Upper lobe of left lung (tissue), 6 donors: ENCODE results near the gene ARL2. TPM values are rescaled to one million over a fixed set of nuclear protein-coding genes. Genes with fewer than 3 reads are reported as not detected.

Experiments
- ATAC-seq, 2 donors: fragments of 200-7000 bp; cut with Tn5 transposase; one replicate each; pipeline ENCODE4 v1.9.1; 2022; ENCODE audit warnings: mild to moderate bottlenecking in 2 of 2, moderate library complexity in 2 of 2; ENCODE audit not compliant: low FRiP score in 2 of 2
- DNase-seq, 2 donors: peaks; one replicate each; pipeline ENCODE4 v3.0.0-alpha.2; 2019 to 2020
- H3K27ac ChIP-seq, 4 donors: fragments of 200-600 bp; sonication (generic); one replicate each; pipeline ENCODE4 v1.5.1; 2016 to 2019
- H3K27me3 ChIP-seq, 4 donors: fragments of 200-600 bp; sonication (generic); one replicate each; pipeline ENCODE4 v1.5.1; 2017 to 2019
- H3K36me3 ChIP-seq, 4 donors: fragments of 200-600 bp; sonication (generic); one replicate each; pipeline ENCODE4 v1.5.1; 2016 to 2019
- H3K4me1 ChIP-seq, 4 donors: fragments of 200-600 bp; sonication (generic); one replicate each; pipeline ENCODE4 v1.5.1; 2018 to 2019
- H3K4me3 ChIP-seq, 4 donors: fragments of 200-600 bp; sonication (generic); one replicate each; pipeline ENCODE4 v1.5.1; 2017 to 2019; ENCODE audit warnings: mild to moderate bottlenecking in 2 of 4, moderate library complexity in 1 of 4
- H3K9me3 ChIP-seq, 4 donors: fragments of 200-600 bp; sonication (generic); one replicate each; pipeline ENCODE4 v1.5.1; 2018 to 2019
- CTCF ChIP-seq, 6 experiments: fragments of 450-650 bp in 4 of 6; fragments of 200-600 bp in 2 of 6; sonication (generic) in 2 of 6; IDR thresholded peaks; one replicate each; pipeline ENCODE4 v1.5.1; 2016 to 2019; ENCODE audit warnings: antibody characterized with exemption in 6 of 6
- EP300 ChIP-seq, 4 donors: sonication (generic); formaldehyde crosslinking; IDR thresholded peaks; one replicate each; pipeline ENCODE4 v1.5.1; 2017; ENCODE audit warnings: antibody characterized with exemption in 4 of 4, control low read depth in 2 of 4
- POLR2A ChIP-seq, 4 donors: fragments of 450-650 bp; IDR thresholded peaks; one replicate each; pipeline ENCODE4 v1.5.1; 2016 to 2017; ENCODE audit warnings: antibody characterized with exemption in 4 of 4, mild to moderate bottlenecking in 2 of 4
- POLR2AphosphoS5 ChIP-seq, 2 donors: sonication (generic); formaldehyde crosslinking; IDR thresholded peaks; one replicate each; pipeline ENCODE4 v1.5.1; 2017; ENCODE audit warnings: antibody characterized with exemption in 2 of 2
- WGBS, 2 donors: methylation state at CpG; one replicate each; pipeline ENCODE4 v1.1.5; 2017 to 2018; 5-methylcytosine and 5-hydroxymethylcytosine counted together
- total RNA-seq, 6 donors: library from RNA; depleted of rRNA in 4 of 6; stranded (reverse); fragments of >200 nt in 4 of 6; gene quantifications; one replicate each; pipeline versions ENCODE4 v1.1.0 to v1.2.1, GENCODE V29; 2016 to 2021
- donor health status: DM: no; HTN: no; CAD: no; lungs with moderate emphysema.
- donor health status: DM: no; HTN: yes; CAD: no; lungs with severe emphysema.

Gene ARL2
- total RNA-seq, 6 donors from 2014 or later = 41.9 to 113 (median 81.2) TPM

- no peaks in the 10 kb centered on the region for H3K4me1 ChIP-seq
- no peak for ATAC-seq
- TF ChIP-seq EP300 (IDR thresholded peaks at IDR 0.05) (no peak), CTCF (IDR thresholded peaks at IDR 0.05) (no peak), POLR2AphosphoS5 (IDR thresholded peaks at IDR 0.05) (no peak), POLR2A (IDR thresholded peaks at IDR 0.05) (no peak)
- no peak overlapping the region for H3K27ac ChIP-seq
- no peaks in the 10 kb centered on the region for H3K9me3 ChIP-seq
- no peaks in the 10 kb centered on the region for H3K27me3 ChIP-seq
- WGBS, 2 donors = 40 to 63% methylated on average over 3 of the region's 3 CpGs
- DNase-seq = no peak
- H3K4me3 ChIP-seq = no peak overlapping the region
- no peaks in the 10 kb centered on the region for H3K36me3 ChIP-seq
These were observed 45.6 kb downstream of the ARL2 start for GRCh38 chr11:65059523-65059922.

- no peaks in the 10 kb centered on the region for H3K9me3 ChIP-seq
- WGBS, 2 donors = 44 to 54% methylated on average over 8 to 10 of the region's 10 CpGs
- no peak for ATAC-seq
- H3K27ac ChIP-seq = no peak overlapping the region
- TF ChIP-seq POLR2AphosphoS5 (IDR thresholded peaks at IDR 0.05) (no peak), EP300 (IDR thresholded peaks at IDR 0.05) (no peak), CTCF (IDR thresholded peaks at IDR 0.05) (no peak), POLR2A (IDR thresholded peaks at IDR 0.05) (no peak)
- H3K27me3 ChIP-seq = no peaks in the 10 kb centered on the region
- no peak for DNase-seq
- no peaks in the 10 kb centered on the region for H3K36me3 ChIP-seq
- no peaks in the 10 kb centered on the region for H3K4me1 ChIP-seq
- no peak overlapping the region for H3K4me3 ChIP-seq
These were observed 46.2 kb downstream of the ARL2 start for GRCh38 chr11:65059959-65060824.

- ATAC-seq = no peak
- no peak overlapping the region for H3K27ac ChIP-seq
These were observed 47.0 kb downstream of the ARL2 start for GRCh38 chr11:65060913-65061408.

GRCh38 chr11:65063532-65063931, 49.6 kb downstream of the ARL2 start:
- Histone ChIP-seq H3K27ac (no peak overlapping the region), H3K4me1 (no peaks in the 10 kb centered on the region), H3K4me3 (no peak overlapping the region), H3K36me3 (no peaks in the 10 kb centered on the region), H3K27me3 (no peaks in the 10 kb centered on the region), H3K9me3 (no peaks in the 10 kb centered on the region)
- 80 to 95% methylated on average over 2 of the region's 3 CpGs for WGBS, 2 donors
- ATAC-seq (no peak), DNase-seq (no peak)
- TF ChIP-seq POLR2A (IDR thresholded peaks at IDR 0.05) = no peak
- TF ChIP-seq CTCF (IDR thresholded peaks at IDR 0.05) = no peak
- TF ChIP-seq POLR2AphosphoS5 (IDR thresholded peaks at IDR 0.05) = no peak
- TF ChIP-seq EP300 (IDR thresholded peaks at IDR 0.05) = no peak

More at GRCh38 chr11:65060913-65061408, 47.0 kb downstream of the ARL2 start:
- WGBS, 2 donors = 79 to 82% methylated on average over 6 to 9 of the region's 9 CpGs
- Histone ChIP-seq H3K9me3 (no peaks in the 10 kb centered on the region), H3K36me3 (no peaks in the 10 kb centered on the region), H3K4me1 (no peaks in the 10 kb centered on the region), H3K27me3 (no peaks in the 10 kb centered on the region), H3K4me3 (no peak overlapping the region)
- peak in 1 of 2 donors; percentile 33 for DNase-seq
- TF ChIP-seq EP300 (IDR thresholded peaks at IDR 0.05) = no peak
- TF ChIP-seq CTCF (IDR thresholded peaks at IDR 0.05) = peak in 2 of 6 experiments; percentile 21 to 33
- no peak for TF ChIP-seq POLR2AphosphoS5 (IDR thresholded peaks at IDR 0.05)
- no peak for TF ChIP-seq POLR2A (IDR thresholded peaks at IDR 0.05)
